Fibroblast of upper back skin (primary cell): ENCODE results near the gene ABCG2.
"Not testable (repeated sequence)": the region's sequence is repeated elsewhere in the genome, so short reads cannot be mapped to it uniquely, and the experiment has no call there.

Source experiments
- DNase-seq: peaks from one replicate; pipeline ENCODE4 v3.0.0-alpha.2; 2013

The ABCG2 gene

DNA sequence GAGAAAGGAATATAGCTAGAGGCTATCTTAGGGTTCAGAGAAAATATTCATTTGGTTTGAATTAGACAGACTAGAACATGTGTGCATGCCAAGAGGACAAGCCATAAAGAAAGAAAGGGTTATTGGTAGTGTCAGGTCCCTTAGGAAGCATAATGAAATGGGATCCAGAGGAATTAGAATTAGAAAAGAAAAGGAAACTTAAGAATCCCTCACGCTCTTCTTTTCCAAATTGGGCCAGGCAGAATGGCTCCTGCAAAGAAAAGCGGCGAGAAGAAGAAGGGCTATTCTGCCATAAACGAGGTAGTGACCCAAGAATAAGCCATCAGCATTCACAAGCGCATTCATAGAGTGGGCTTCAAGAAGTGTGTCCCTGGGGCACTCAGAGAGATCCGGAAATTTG, 4.9 kb upstream of the ABCG2 start:
- DNase-seq, result no peak

DNA sequence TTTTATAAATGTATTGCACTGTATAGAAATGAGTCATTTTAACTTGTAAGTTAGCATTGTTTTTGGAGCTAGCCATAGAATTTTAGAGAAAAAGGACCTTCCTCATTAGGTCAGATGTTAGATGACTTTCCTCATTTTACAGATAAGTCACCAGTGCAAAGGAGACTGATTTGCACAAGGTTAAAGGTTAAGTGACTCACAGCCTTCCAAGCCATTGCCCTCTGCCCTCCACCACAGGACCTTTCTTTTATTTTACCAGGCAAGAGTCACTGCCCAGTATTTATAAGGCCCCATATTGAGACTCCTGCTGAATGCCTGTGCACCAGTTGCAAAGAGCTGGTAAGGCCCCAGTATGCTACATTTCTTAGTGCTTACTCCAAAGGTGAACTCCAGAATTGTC, 4.2 kb upstream of the ABCG2 start:
- DNase-seq, result no peak

DNA sequence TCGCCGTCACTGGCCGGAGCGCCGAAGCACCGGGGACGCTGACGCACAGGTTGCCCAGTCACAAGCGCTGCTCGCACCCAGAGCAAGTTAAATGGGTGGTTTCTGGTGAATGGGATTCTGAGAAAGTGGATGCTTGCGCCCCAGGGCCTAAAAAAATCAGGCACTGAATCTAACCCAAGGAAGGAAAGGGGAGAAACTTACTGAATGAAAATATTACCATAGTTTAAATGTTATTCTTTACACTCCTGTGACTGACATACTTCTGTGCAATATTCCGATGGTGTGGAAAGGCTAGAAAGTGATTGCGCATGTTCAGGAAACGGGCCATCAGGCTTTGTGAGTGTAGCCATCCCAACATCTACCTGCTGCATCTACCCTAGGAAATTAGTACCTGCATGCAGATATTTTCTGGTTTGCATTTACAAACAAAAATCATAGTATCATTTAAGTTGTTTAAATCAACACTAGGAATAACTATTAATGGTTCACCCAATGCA, 838 bp upstream of the ABCG2 start:
- DNase-seq, result no peak

DNA sequence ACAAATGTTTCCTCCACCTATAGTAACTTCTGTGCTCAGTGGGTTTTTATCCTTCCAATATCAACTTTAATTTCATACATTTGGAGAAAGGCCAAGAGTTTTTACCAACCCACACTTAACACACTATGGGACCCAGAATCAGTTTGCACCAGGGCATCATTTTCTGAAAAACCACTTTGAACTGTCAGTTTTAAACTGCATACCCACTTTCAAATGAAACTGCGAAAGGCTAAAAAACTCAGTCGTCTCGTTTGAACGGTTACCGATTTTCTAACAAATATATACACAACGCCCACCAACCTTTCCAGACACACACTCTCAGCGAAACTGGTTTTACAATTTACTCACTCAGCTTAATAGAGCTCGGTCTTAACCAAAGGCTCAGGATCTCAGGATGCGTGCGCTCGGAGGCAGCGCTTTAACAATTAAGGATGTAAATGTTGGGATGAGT, 376 bp downstream of the ABCG2 start:
- peak; percentile 53 for DNase-seq

DNA sequence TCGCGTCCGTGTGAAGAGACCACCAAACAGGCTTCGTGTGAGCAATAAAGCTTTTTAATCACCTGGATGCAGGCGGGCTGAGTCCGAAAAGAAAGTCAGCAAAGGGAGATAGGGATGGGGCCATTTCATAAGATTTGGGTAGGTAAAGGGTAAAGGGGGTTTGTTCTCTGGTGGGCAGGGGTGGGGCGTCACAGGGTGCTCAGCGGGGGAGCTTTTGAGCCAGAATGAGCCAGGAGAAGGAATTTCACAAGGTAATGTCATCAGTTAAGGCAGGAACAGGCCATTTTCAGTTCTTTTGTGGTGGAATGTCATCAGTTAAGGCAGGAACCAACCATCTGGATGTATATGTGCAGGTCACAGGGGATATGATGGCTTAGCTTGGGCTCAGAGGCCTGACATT, 6.1 kb downstream of the ABCG2 start:
- DNase-seq, result not testable (repeated sequence)

DNA sequence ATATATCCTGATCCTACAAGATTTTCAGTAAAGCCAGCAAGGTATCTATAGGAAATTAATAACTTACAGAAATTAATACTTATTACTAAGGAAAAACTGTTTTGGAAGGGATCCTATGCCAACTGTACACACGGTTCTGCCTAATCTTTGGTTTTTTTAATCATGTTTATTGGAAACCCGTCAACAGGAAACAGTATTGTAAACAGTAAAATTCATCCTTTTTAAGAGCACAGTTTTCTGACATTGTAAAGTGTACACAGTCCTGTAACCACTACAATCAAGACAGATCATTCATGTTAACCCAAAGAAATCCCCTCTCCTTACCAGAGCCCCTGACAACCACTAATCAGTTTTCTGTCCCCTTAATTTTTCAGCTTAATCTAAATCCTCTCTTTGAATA, 9.9 kb downstream of the ABCG2 start:
- no peak for DNase-seq

DNA sequence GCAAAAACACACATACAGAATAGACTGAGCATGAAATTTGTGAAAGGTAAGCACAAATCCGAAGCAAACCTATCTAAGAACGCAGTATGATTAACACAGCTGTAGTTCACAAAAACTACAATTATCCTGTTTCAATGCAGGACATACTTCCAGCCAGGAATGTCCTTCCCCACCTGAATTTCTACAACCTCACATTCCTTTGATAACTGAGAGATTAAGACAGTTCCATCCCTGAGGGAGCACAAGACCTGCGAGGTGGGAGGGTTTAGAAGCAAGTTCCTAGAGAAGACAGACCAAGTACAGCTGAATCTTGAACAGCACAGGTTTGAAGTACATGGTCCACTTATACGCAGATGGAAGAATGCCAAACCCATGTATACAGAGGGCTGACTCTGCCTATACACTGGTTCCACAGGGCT, 10.6 kb downstream of the ABCG2 start:
- no peak for DNase-seq

DNA sequence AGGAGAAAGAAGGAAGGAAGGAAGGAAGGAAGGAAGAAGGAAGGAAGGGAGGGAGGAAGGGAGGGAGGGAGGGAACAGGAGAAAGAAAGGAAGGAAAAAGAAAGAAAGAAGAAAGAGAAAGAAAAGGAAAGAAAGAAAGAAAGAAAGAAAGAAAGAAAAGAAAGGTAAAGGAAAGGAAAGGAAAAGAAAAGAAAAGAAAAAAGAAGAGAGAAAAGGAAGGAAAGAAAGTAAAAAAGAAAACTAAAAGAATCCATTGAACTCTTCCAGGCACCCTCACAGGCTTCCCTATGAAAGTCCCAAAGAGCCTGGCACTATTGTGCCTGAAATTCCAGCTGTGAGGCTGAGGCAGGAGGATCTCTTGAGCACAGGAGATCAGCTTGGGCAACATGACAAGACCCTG, 11.5 kb downstream of the ABCG2 start:
- DNase-seq, result no peak

DNA sequence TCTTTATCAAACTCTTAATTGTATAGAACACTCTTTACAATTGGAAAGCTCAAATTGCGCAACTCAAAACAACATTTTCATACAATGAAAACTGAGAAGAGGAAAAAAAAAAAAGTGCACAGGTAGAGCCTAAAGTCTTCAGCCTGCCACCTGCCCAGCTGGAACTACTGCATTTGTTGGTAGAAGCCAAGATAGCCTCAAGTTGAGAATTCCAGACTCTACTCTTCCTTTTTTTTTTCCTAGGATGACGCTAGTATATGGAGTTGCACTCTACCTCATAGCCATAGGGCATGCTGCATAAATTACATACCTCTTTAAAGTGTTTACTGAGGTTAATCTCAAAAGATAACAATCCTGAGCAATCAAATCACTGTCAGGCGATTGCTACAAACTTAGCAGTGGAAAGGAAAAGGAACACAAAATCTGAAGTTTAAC, 13.6 kb downstream of the ABCG2 start:
- DNase-seq, result no peak

DNA sequence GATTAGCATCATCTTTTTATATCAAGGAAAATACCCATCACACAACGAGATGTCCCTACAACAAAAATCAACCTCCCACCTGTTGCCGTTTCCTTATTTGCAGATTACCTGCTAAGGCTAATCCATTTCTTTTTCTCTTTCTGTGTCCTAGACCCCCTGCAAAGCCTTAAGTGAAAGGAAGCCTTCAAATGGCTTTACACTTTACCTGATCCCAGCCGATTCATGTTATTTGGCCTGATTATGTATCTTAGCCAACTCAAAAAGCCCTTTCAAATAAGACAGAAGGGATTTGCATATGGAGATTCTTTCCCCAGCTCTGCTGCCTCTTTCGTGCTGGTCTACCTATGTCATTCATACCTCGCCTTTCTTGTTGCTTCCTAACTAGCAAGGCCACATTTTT, 14.4 kb downstream of the ABCG2 start:
- no peak for DNase-seq

DNA sequence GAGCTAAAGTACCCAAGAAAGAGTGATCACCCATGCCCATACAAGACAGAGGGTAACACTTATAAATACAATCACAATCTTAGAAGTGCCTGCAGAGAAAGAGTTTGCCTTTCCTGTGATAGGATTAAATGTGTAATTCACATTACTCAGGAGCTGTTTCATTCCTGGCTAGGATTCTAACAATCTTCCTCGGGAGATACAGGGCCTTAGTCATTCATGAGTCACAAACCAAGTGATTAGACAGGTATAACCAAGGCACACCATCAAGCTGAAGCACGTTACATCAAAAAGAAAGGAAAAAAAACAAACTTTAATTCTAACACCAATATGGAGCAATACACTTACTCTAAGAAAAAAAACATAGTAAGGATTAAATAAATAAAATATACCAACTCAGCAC, 14.9 kb downstream of the ABCG2 start:
- DNase-seq, result peak; percentile 53

DNA sequence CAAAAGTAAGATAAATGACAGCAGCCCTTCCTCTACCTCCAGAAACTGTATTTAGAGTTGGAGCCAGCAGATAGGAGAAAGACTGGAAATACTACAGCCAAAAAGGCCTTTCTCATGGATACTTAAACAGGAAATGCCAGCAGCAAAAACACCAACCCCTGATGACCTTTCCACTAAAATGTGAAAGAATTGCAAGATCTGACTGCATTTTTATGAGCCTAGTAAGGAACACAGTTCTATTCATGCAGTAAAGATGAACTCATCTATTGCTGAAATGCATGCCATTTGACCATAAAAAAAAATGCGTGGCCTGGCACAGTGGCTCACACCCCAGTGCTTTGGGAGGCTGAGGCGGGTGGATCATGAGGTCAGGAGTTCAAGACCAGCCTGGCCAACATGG, 19.9 kb downstream of the ABCG2 start:
- peak; percentile 71 for DNase-seq

DNA sequence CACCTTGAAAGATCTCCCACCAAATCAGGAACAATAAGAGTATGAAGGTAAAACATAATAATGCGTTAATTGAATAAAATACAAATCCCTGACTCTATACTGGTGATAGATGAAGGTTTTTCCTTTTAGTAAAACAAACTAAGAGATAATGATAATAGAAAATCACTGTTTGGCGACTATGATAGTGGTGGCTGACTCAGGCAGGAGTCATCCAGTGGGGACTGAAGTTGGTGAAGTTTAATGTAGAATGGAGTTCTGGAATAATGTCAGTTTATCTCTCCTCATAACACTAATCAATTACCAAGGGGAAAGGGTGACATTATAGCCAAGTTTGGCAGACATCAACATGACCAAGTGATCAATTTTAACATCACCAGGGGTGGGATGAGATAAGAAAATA, 21.3 kb downstream of the ABCG2 start:
- peak; percentile 8 for DNase-seq

DNA sequence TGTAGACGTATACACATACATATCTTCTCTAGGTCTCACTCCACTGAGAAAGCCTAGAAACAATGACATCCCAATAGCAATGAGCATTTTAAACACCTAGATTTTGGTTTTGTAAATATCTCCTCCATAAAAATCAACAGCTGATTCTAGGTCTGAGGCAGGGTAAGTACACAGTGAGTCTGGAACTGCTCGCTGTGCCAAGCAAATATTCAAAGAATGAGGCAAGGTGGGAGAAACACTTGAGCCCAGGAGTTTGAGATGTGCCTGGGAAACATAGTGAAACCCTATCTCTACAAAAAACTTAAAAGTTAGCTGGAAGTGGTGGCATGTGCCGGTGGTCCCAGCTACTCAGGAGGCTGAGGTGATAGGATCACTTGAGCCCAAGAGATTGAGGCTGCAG, 22.2 kb downstream of the ABCG2 start:
- DNase-seq, result no peak

DNA sequence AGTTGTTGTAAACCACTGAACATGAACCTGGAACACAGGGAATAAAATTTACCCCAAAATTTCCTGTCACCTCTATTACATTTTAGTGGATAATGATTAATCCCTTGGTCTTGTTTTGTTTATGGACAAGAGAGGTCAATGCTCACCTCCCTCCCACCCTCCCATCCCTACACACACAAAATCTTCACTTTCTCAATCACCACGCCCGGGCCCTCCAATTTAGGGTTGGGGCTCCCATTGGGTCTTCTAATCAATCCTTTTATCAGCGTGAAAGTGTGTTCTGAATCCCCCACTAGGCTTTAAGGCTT, 23.1 kb downstream of the ABCG2 start:
- DNase-seq, result no peak

DNA sequence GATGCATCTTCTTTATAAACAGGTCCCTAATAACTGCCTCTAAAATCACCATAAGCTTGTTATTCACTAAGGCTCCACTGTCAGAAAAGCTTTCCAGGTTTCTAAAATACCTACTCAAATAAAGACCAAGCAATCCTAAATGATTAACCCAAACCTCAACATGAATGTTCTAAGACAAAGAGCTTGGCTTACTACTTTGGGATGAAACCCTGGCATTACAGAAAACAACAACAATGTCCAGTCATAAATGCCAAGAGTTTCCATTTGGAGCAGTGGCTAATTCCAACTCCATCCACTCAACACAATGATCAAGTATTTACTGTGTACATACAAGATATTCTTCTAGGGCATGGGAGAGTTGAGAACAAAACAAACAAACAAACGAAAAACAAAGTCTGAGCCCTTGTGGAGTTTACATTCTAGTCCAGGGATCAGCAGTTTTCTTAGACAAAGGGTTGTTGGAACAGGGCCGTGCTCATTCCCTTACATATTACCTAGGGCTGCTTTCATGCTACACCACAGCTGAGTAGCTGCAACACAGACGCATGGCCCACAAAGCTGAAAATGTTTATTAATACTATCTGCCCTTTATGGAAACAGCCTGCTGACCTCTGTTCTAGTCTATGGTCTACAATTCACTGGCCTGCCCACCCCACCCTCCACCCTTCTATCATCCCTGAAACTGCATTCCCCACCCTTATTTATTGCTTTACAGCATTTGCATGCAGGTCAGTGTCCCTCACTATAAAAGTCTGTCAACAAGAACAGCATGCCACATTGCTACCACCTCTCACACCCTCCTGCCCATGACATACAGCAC, 23.7 kb downstream of the ABCG2 start:
- DNase-seq, result no peak

DNA sequence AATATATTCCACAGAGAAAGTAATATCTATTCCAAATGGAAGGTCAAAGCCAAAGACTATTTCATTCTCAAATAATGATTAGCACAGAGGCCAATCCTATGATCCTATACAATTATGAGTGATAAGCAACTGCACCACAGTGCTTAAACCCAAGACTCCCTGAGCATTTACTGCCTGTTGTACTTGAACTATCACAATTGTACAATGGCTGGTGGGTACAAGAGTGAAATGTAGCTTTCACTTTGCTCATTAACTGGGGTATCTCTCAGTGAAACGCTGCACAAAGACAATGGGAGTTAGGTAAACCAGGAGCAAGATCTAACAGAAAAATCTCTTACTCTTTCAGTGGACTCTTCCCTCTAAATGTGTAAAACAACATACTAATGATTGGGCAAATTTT, 24.3 kb downstream of the ABCG2 start:
- DNase-seq, result no peak

DNA sequence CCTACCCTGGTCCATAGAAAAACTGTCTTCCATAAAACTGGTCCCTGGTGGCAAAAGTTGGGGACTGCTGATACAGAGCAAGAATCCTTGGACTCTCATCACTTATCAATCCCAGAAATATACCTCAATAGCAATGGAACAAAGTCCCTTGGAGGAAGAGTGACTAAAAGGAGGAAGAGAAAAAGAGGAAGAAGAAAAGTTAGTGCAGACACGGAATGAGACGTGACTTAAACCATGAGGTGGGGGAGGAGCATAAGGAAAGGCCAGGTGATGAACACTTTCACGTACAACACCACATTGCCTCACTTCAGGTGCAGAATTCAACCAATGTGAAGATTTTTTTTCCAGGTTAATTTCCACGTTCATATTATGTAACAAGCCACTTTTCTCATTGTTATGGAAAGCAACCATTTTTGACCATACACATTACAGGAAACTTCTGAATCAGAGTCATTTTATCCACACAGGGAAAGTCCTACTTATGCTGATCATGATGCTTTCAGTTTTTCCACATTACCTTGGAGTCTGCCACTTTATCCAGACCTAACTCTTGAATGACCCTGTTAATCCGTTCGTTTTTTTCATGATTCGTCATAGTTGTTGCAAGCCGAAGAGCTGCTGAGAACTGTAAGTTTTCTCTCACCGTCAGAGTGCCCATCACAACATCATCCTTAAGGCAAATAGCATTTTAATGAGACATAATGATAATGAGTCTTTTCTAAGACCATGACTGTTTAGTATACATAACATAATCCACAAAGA, 27.7 kb downstream of the ABCG2 start:
- no peak for DNase-seq

DNA sequence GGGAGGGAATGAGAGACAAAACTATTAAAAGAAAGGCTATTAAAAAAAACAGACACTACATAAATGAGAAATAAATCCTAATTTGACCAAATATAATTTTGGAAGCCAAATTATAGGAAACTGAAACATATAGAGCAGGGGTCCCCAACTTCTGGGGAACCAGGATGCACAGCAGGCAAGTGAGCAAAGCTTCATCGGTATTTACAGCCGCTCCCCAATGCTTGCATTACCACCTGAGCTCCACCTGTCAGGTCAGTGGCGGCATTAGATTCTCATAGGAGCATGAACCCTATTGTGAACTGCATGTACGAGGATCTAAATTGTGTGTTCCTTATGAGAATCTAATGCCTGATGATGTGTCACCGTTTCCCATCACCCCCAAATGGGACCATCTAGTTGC, 28.4 kb downstream of the ABCG2 start:
- DNase-seq, result no peak

DNA sequence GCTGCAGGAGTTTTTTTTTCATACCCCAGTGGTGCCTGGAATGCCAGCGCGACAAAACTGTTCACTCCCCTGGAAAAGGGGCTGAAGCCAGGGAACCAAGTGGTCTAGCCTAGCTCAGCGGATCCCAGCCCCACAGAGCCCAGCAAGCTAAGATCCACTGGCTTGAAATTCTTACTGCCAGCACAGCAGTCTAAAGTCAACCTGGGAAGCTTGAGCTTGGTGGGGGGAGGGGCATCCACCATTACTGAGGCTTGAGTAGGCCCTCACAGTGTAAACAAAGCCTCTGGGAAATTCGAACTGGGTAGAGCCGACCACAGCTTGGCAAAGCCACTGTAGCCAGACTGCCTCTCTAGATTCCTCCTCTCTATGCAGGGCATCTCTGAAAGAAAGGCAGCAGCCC, 36.2 kb downstream of the ABCG2 start:
- DNase-seq, result not testable (repeated sequence)

DNA sequence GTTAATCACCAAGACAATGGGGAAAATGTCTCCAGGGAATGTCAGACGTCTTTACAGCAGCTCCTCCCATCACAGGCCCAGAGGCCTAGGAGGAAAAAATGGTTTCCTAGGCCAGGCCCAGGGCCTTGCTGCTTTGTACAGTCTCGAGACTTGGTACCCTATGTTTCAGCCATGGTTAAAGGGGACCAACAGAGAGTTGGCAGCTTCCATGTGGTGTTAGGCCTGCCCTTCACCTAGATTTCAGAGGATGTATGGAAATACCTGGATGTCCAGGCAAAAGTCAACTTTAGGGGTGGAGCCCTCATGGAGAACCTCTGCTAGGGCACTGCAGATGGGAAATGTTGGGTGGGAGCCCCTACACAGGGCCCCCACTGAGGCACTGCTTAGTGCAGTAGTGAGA, 38.5 kb downstream of the ABCG2 start:
- no peak for DNase-seq

DNA sequence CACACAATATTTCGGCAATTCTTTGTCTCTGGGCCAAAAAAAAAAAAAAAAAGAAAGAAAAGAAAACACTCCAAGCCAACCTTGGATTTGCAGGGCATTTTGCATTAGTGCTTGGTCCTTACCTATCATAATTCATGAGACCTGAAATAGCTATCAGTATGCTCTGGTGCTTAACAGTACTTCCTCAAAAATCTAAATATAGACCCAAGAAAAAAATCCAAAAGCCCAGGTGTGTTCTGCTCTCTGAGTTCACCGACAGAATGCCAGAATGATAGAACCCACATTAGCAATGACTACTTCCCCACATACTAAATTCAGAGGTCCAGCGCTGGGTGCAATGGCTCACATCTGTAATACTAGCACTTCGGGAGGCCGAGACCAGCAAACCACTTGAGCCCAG, 42.9 kb downstream of the ABCG2 start:
- no peak for DNase-seq

DNA sequence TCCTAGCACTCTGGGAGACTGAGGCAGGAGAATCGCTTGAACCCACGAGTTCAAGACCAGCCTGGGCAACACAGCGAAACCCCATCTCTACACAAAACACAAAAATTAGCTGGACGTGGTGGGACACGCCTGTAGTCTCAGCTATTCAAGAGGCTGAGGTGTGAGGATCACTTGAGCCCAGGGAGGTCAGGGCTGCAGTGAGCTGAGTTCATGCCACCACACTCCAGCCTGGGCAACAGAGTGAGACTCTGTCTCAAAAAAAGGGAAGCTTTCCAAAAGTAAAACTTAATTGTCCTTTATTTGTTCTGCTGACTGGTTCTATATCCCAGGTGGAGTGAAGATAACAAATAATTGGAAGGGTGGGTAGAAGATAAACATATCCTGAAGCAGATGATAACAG, 45.6 kb downstream of the ABCG2 start:
- DNase-seq, result no peak

DNA sequence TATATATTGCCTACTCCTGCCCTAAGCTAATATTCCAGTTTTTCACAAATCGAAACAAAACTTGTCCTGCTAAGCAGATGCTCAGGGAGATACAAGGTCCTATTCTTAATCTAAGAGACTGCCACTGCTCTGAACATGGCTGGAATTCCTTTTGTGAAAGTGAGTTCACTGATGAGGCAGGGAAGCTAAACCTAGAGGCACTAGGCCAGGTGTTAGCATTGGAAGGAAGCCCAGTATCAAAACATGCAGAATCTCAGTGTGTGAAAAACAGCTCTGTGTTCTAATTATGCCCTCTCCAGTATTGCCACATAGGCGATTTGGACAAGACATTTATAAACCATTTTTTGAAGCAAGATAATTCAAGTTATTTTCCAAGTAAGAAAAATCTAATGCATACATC, 47.6 kb downstream of the ABCG2 start:
- no peak for DNase-seq
